Epithelial cell of prostate (primary cell): ENCODE data around the gene TECPR2.
A peak's percentile ranks its signal among the peaks of the same experiment; 100 is the strongest.
"Not testable (repeated sequence)": the region's sequence is repeated elsewhere in the genome, so short reads cannot be mapped to it uniquely, and the experiment has no call there.

Source experiments
- DNase-seq: peaks from one replicate; pipeline ENCODE4 v3.0.0-alpha.2; 2011; ENCODE audit warnings: low read depth, low spot score
- H3K27ac ChIP-seq: fragments of 450-650 bp; 2 replicates; pipeline ENCODE4 v1.5.1; 2017; ENCODE audit warnings: mild to moderate bottlenecking

The TECPR2 gene

DNA sequence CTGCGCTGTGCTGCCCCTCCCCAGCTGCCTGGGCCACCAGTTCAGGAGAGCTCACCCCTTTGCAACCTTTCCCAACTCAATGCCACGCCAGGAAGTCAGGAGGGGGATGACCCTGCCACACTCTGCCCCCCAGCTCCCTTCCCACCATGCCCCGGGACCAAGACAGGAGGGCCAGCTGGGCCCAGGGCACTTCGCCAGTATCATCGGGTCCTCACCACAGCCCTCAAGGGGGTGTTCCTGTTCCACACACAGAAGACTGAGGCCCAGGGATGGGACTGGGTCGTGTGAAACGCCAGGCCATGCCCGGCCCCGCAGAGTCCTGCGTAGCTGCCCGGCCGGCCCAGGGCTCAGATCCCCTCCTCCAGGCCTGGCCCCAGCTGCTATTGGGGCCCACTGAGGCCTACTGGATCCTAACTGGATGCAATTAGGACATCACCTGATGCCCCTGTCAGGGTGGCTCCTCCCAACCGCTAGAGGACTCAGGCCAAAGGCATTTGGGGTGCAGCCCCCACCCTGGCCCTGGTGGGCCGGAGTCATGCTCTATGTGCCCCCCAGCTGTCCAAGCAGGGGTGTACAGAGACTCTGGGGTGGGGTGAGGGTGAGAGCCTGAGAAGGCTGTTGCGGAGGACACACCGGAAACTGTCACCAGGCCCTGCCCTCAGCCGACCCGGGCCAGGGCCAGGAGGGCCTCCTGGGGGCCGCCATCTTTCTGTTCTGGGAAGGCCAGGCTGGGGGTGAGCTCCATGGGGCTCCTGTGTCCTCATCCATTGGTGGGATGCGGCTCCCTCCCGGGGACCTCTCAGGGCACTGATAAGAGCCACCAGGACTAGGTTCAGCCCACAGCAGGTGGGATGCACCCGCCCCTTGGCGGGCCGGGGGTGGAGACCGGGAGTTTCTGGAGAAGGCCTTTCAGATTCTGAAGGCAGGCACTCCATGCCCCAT is 176.1 kb downstream of the TECPR2 start:
- no peak overlapping the region for H3K27ac ChIP-seq
- DNase-seq = no peak

DNA sequence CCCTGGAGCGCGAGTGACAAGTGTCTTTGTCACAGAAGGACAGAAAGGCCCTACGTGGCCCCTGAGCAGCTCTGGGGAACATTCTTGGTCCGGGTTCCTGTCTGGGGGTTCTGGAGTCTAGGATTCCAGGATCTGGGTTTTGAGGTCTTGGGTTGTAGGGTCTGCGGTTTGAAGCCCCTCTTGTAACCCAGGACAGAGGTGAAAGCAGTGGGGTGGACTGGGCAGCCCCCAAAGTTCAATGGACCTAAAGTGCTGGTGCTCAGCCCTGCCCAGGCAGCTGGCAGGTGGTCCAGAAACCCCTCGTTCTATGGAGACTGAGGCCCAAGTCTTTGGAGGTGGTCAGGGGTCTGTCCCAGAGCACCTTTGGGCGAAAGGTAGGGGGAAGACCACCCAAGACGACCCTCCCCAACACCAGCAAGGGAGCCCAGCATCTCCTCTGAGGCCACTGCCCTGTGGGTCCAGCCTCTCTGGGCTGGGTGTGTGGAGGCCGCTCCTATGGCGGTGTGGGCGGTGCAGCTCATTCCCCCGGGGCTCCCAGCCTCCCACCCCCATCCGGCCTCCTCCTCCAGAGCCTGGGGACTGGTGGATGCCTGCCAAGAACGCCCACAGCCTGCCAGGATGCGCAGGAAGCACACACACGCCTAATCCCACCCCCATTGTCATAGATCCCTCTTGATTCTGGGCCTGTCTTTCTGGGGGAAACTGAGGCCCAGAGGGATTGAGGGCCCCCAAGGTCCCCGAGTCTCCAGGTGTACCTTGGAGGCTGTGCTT is 177.0 kb downstream of the TECPR2 start:
- no peak overlapping the region for H3K27ac ChIP-seq
- DNase-seq = no peak

DNA sequence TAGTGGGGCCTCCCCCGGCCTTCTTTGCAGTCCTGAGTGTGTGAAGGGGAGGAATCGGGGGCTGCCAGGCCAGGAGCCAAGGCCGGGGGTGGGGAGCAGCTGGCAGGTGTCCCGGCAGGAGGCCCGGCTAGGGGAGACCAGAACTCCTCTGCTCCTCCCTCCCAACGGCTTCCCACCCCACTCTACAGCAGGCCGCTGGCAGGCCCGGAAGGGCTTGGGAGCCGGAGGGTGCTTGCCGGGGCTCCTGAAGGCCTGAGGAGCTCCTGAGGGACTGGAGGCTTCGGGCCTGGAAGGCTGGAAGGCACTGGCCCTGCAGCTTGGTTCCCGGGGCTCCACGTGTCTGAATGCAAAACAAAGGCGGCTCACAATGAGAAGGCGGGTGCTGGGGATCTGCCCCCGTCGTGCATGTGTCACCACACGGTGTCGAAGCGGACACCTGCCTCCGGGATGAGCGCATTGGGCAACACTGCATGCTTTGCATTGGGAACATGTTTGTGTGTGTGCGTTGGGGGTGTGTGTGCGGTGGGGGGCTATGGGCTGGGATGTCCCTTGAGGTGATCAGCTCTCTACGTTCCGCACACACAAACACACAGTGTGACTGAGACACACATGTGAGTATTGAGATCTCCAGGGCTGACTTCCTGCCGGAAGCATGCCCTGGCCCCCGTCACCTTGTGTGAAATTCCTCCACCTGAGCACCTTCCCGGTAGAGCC is 177.7 kb downstream of the TECPR2 start:
- DNase-seq = no peak
- no peak overlapping the region for H3K27ac ChIP-seq

DNA sequence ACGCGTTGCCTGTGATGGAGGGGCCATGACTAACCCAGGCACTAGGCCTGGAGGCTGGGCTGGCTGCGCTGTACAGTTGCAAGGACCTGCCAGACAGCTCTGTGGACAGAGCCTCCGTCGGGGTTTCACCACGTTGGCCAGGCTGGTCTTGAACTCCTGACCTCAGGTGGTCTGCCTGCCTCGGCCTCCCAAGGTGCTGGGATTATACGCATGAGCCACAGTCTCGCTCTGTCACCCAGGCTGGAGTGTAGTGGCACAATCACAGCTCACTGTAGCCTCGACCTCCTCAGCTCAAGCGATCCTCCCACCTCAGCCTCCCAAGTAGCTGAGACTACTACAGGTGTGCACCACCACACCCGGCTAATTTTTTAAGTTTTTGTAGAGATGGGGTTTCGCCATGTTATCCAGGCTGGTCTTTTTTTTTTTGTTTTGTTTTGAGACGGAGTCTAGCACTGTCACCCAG is 178.3 kb downstream of the TECPR2 start:
- not testable (repeated sequence) for H3K27ac ChIP-seq, DNase-seq

DNA sequence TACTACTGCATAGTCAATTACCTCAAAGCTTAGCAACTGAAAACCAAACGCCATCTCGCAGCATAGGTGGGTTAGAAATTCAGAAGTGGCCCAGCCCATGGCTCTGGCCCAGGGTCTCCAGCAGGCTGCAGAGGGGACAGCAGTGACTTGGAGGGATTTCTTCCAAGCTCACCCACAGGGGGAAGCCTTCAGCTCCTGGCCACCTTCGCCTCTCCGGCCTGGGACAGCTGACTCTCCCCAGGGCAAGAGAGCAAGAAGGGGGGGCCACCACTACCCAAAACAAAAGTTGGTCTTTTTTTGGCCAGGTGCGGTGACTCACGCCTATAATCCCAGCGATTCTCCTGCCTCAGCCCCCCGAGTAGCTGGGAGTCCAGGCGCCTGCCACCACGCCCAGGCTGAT is 179.0 kb downstream of the TECPR2 start:
- no peak overlapping the region for H3K27ac ChIP-seq
- DNase-seq = no peak

DNA sequence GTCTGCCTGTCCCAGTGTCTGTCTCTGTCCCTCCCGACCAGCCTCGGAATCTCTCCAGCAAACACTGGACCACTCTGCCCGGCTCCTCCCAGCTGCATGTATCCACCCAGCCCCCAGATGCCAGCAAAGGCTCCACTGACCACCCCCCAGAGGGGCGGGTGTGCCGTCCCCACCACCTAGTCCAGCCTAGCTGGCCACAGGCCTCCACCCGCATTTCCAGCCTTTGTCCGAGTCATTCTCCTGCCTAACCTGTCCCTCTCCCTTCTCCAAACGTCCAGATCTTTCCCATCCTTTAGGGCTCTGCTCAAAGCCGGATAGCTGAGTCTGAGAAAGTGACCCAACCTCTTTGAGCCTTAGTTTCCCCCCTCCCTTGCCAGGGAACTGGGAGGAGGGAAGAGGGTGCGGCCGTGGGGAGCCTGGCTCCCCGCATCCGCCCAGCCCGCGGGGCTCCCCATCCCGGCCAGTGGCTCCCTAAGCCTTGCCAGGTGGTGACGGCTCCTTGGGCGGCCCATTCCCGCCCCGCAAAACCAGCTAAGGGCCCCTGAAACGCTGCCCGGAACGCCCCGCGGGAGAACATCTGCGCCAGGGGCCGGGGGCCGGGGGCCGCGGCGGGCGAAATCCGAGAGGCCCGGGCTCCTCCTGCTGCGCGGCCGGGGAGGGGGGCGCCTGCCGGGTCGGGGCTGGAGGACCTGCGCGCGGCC is 181.5 kb downstream of the TECPR2 start:
- no peak for DNase-seq
- peak overlapping the region; percentile 49 for H3K27ac ChIP-seq

DNA sequence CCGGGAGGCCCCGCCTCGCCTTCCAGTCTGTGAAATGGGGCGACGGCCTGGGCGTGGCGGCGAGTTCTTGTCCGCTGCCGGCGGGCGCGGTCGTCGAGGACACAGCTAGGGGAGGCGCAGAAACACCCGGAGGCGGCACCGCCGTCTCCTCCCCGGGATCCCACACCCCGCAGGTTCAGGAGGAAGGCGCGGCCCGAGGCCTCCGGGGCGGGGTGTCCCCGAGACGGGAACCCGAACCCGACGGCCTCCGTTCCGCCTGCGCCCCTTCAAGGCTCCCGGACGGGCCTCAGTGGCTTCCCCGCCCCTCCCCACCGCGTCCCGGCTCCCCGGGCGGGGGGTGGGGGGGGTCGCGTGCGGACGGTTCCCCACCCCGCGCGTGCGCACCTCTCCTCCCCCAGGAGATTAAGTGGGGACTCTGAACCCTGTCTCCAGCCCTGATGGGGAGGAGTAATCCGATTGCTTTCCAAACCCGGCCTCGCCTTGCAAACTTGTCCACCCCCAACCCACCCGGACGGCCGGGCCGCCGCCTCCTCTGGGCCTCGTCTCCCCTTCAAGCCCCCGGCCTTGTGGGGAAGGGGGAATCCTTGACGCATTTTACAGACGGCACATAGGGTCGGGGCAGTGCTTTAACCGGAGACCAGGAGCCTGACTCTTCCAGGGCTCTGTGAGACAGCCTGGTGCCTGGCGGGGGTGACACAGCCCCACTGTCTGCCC is 182.2 kb downstream of the TECPR2 start:
- no peak for DNase-seq
- peak overlapping the region; percentile 49 for H3K27ac ChIP-seq

DNA sequence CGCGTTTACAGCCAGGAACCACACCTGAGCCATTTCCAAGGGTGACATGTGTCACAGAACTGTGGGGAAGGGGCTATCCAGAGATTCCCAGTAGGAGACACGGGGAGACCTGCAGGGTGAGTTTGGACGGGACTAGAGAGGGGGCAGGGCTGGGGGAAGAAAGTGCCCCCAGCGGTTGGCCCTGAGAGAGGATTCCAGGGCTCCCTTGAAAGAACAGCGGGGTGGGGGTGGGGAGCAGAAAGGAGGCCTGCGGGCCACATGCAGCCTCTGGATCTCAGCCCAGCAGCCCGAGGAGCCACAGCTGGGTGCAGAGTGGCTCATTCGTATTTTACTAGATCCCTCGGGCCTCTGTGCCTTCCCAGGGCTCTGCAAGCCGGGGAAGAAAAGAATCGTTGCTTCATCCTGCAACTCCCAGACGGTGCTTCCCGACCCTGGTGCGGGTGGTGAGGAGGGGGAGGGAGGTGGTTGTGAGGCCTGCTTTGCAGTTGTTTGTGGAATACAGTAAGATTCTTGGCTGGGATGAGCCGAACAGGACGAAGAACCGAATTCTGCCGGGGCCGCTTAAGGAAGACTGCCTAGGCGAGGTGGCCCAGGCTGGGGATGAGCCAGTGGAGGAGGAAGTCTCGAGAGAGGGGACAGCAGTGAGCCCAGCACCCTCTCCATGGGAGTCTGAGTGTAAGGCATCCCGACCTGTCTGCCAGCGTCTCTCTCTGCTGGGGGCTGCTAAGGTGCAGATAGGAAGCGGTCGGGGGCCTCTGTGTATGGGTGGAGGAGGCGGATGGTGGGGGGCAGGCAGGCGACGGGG is 182.9 kb downstream of the TECPR2 start:
- H3K27ac ChIP-seq = peak overlapping the region; percentile 49
- DNase-seq = no peak

DNA sequence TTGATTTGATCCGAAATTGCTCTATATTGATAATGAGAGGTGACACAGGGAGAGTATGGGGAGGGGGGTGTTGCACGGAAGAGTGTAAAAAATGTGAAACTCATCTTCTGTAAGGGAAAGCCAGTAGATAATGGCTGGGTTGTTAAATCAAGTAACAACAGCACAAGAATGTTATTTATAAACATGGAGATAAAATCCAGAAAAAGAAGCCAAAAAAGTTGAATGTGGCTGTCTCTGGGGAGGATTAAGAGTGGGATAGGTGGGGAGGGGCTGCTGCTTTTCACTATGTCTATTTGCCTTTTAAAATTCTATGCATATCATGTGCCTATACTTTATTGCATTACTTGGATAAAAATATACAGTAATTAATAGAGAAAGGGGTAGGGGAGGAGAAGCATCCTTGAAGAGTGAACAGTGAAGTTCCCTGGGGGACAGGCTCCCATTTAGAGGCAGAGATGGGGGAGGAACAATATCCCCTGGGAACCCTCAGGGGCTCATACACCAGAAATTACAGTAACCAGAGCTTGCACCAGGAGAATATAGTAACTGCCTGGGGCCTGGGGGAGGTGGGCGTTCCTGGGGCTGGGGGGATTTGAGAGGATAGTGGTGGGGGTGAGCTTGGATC is 186.0 kb downstream of the TECPR2 start:
- DNase-seq = no peak
- no peak overlapping the region for H3K27ac ChIP-seq

DNA sequence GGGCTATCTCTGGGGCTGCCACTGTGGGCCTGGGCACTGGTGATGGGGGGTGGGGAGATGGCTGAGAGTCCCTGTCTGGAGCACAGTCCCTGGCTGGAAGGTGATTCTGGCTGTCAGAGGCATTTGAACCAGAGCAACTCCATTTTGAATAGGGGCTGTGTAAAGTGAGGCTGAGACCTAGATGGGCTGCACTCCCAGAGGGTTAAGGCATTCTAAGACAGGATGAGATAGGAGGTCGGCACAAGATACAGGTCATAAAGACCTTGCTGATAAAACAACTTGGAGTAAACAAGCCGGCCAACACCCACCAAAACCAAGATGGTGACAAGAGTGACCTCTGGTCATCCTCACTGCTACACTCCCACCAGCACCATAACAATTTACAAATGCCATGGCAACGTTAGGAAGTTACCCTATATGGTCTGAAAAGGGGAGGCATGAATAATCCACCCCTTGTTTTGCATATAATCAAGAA is 188.2 kb downstream of the TECPR2 start:
- H3K27ac ChIP-seq, DNase-seq: not testable (repeated sequence)
